Muscle of leg (tissue), 16 donors: ENCODE measurements around the gene OR4M1. TPM values are rescaled to one million over a fixed set of nuclear protein-coding genes. Genes with fewer than 3 reads are reported as not detected.
"Not testable (repeated sequence)": the region's sequence is repeated elsewhere in the genome, so short reads cannot be mapped to it uniquely, and the experiment has no call there.

Source experiments
- DNase-seq: peaks from one replicate; pipeline ENCODE4 v3.0.0; 2013
- H3K27ac ChIP-seq: one replicate; pipeline ENCODE4 v1.5.1; 2013; ENCODE audit warnings: mild to moderate bottlenecking, low read length, control low read depth
- H3K27me3 ChIP-seq: one replicate; pipeline ENCODE4 v1.6.1; 2013; ENCODE audit warnings: low read length; ENCODE audit not compliant: control insufficient read depth, insufficient read depth
- H3K36me3 ChIP-seq: one replicate; pipeline ENCODE4 v1.6.1; 2013; ENCODE audit warnings: low read length; ENCODE audit not compliant: control insufficient read depth, insufficient read depth
- H3K4me1 ChIP-seq: one replicate; pipeline ENCODE4 v1.6.1; 2013; ENCODE audit warnings: low read length; ENCODE audit not compliant: control insufficient read depth, insufficient read depth
- H3K4me3 ChIP-seq: one replicate; pipeline ENCODE4 v1.5.1; 2013; ENCODE audit warnings: low read length, control low read depth
- H3K9me3 ChIP-seq: replicated peaks from 2 replicates; pipeline ENCODE4 v1.6.1; 2013; ENCODE audit warnings: low read depth, low read length; ENCODE audit not compliant: control insufficient read depth
- WGBS: methylation state at CpG from one replicate; pipeline ENCODE4 v1.1.5; 2013; ENCODE audit warnings: missing lambda C conversion rate; ENCODE audit not compliant: insufficient coverage; 5-methylcytosine and 5-hydroxymethylcytosine counted together
- long read RNA-seq, 11 donors: transcript quantifications; one replicate each; lab custom pipeline, GENCODE V29; 2026
- polyA plus RNA-seq, 8 donors: library from polyadenylated mRNA; unstranded; fragments of 120-200 nt; gene quantifications; one replicate each; pipeline versions ENCODE4 v1.2.1 to v1.2.3, GENCODE V29; 2013; ENCODE audit warnings: inconsistent platforms in 1 of 8, low replicate concordance in 1 of 8; ENCODE audit not compliant: insufficient read length in 8 of 8, insufficient read depth in 1 of 8
- total RNA-seq: library from RNA; stranded (reverse); fragments of 120-200 nt; gene quantifications from one replicate; pipeline ENCODE4 v1.2.4, GENCODE V29; 2013

The OR4M1 gene, protein sequence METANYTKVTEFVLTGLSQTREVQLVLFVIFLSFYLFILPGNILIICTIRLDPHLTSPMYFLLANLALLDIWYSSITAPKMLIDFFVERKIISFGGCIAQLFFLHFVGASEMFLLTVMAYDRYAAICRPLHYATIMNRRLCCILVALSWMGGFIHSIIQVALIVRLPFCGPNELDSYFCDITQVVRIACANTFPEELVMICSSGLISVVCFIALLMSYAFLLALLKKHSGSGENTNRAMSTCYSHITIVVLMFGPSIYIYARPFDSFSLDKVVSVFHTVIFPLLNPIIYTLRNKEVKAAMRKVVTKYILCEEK
- total RNA-seq (not detected), polyA plus RNA-seq (under 1 TPM in 1 of 8 donors, not detected in 7; 0.08 TPM)
- long read RNA-seq, donor 1, result 0 reads
- long read RNA-seq, donor 2, result 0 reads
- long read RNA-seq, donor 3, result 0 reads
- long read RNA-seq, donor 4, result 0 reads
- long read RNA-seq, donor 5, result 0 reads
- long read RNA-seq, donor 6, result 0 reads
- long read RNA-seq, donor 7, result 0 reads
- long read RNA-seq, donor 8, result 0 reads
- long read RNA-seq, donor 9, result 0 reads
- long read RNA-seq, donor 10, result 0 reads
- long read RNA-seq, donor 11, result 0 reads

DNA sequence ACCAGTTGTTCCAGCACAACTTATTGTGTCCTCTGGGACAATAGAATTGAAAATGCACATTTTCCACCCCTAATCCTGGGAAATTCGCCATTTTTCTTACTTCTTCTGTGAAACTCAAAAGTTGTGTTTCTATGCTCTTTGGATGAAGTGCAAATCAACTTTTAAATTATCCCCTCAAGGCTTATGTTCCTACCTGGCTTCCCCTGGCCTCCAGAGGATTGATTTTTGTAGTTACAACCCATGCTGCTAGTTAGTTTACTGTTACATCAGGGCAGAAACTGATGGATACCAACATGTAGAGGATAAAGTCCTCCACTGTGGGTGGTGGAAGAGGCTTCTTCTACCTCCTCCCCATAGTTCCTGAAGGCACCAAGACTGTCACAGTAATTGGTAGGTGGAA is at the start of gene OR4M1:
TSS of gene OR4M1 (plus strand) at position 301 of the 400 bp plus-strand sequence. CDS start 6,819 bp downstream, outside the sequence.
- DNase-seq, H3K27me3 ChIP-seq, H3K27ac ChIP-seq, H3K36me3 ChIP-seq, H3K4me3 ChIP-seq, H3K4me1 ChIP-seq: not testable (repeated sequence)
- H3K9me3 ChIP-seq, result peaks cover 14% of the 10 kb centered on the region
- WGBS, result no CpG with 5 or more reads among the region's 1 CpG

DNA sequence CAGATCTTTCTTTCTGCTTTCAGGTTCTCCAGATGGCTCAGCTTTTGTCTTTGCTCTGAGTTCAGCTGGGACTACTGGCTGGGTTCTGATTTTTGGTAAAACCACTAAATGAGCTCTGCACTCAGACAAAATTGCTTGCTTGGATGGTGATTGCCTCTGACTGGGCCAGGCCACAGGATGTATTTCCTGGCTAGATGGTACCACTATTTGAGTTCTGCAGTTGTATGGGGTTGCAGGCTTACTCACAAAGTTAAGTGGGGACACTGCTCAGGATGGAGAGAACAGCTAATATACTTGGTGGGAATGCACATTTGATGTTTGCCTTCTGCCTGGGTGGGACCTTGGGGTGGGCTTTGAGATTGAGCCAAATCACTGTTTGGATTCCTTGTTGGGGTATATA is 43.9 kb upstream of the OR4M1 start:
- Histone ChIP-seq H3K4me3 (no peak overlapping the region), H3K9me3 (peaks cover 13% of the 10 kb centered on the region), H3K36me3 (no peaks in the 10 kb centered on the region), H3K4me1 (no peaks in the 10 kb centered on the region), H3K27ac (no peak overlapping the region), H3K27me3 (no peaks in the 10 kb centered on the region)
- DNase-seq, result no peak

DNA sequence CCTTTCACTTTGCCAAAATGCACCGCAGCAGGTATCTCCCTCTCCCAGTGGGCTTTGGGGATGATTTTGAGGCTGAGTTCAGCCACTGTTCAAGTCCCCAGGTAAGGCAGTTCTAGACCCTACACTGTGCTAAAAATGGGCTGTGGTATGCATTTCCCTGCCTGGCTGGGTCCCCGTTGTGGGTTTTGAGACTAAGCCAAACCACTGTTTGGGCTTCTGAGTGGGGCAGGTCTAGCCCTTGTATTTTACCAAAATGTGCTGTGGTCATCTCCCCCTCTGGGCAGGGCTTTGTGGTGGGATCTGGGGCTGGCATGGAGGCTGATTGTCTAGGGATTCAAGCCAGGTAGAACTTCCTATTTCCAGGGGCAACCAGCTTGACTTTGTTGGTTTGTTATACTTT is 43.5 kb upstream of the OR4M1 start:
- 60% methylated on average over 1 of the region's 2 CpGs for WGBS
- no peak overlapping the region for H3K27ac ChIP-seq
- H3K36me3 ChIP-seq, result no peaks in the 10 kb centered on the region
- no peak for DNase-seq
- peaks cover 13% of the 10 kb centered on the region for H3K9me3 ChIP-seq
- no peaks in the 10 kb centered on the region for H3K4me1 ChIP-seq
- no peak overlapping the region for H3K4me3 ChIP-seq
- no peaks in the 10 kb centered on the region for H3K27me3 ChIP-seq

DNA sequence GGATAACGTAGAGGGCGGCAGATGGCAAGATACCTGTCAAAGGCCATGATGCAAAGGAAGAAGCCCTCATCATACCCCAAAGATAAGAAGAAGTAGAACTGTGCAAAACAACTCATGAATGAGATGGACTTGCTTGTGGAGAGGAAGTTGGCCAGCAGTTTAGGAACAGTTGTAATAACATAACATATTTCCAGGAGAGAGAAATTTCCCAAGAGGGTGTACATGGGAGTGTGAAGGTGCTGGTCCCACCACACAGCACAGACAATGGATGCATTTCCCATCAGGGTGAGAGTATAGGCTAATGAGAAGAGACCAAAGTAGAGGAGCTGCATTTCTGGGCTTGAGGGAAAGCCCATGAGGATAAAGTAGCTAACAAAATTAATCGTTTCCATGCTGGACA is 39.4 kb upstream of the OR4M1 start:
- H3K4me1 ChIP-seq, H3K4me3 ChIP-seq, H3K36me3 ChIP-seq, H3K27ac ChIP-seq, H3K27me3 ChIP-seq, DNase-seq: not testable (repeated sequence)
- H3K9me3 ChIP-seq, result peaks cover 13% of the 10 kb centered on the region
- no CpG with 5 or more reads among the region's 3 CpGs for WGBS

DNA sequence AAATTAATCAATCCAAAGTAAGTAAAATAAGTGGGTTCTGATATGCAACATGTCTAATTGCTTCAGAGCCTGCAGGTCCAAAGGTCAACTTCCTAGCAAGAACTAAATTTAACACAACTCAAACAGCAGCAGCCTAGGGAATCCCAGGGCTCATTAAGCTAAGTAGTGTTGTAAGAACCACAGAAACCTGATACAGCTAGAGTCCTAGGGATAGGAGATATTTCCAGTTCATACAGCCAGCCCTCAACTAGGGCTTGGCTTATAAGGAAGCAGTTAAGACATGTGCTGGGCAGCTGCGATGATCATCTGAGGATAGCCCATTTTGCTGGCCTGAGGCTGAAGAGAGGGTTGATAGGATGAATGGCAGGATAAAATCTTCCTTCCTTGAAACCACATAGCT is 30.0 kb upstream of the OR4M1 start, which contains the start of gene OR4Q3:
TSS of gene OR4Q3 (plus strand) at position 316 of the 400 bp plus-strand sequence.
- H3K4me3 ChIP-seq, result no peak within 1 kb of the TSS
- H3K9me3 ChIP-seq, result peaks cover 7% of the 10 kb centered on the region
- H3K27ac ChIP-seq, result no peak within 1 kb of the TSS
- H3K27me3 ChIP-seq, result no peaks in the 10 kb centered on the region
- H3K36me3 ChIP-seq, result no peaks in the 10 kb centered on the region
- no peak for DNase-seq
- WGBS, result no CpG with 5 or more reads among the region's 1 CpG
- no peaks in the 10 kb centered on the region for H3K4me1 ChIP-seq

DNA sequence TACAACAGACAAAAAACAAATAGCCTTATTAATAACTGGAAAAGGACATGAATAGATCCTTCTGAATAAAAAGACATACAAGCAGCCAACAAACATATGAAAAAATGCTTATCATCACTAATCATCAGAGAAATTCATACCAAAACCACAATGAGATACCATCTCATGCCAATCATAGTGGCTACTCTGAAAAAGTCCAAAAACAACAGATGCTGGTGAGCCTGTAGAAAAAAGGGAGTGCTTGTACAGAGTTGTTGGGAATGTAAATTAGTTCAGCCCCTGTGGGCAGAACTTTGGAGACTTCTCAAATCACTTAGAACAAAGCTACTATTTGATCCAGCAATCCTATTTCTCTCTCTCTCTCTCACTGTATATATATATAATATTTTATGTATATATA is 21.0 kb upstream of the OR4M1 start:
- not testable (repeated sequence) for DNase-seq, H3K27me3 ChIP-seq, H3K4me3 ChIP-seq, H3K27ac ChIP-seq, H3K4me1 ChIP-seq, H3K36me3 ChIP-seq
- peaks cover 17% of the 10 kb centered on the region for H3K9me3 ChIP-seq

DNA sequence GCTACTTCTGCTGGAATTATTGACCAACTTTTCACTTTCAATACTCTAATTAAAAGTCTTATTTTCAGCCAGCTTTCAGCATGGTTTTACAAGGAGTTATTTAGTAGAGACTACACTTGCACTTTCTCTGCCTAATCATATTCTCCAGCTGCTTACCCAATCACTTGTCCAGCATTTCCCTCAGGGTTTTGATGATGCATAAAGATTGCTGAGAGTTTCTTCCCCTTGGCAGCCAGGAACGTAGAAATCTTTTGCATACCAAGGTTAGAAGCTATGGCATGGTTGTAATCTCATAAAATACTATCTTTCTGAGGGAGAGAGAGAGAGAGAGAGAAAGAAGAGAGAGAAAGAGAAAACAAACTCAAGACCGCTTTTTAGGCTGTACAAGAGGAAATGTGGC is 19.1 kb upstream of the OR4M1 start:
- Histone ChIP-seq H3K36me3 (no peaks in the 10 kb centered on the region), H3K4me3 (no peak overlapping the region), H3K27me3 (no peaks in the 10 kb centered on the region), H3K4me1 (no peaks in the 10 kb centered on the region), H3K9me3 (peaks cover 7% of the 10 kb centered on the region), H3K27ac (no peak overlapping the region)
- WGBS, result no CpG with 5 or more reads among the region's 2 CpGs
- DNase-seq, result no peak

DNA sequence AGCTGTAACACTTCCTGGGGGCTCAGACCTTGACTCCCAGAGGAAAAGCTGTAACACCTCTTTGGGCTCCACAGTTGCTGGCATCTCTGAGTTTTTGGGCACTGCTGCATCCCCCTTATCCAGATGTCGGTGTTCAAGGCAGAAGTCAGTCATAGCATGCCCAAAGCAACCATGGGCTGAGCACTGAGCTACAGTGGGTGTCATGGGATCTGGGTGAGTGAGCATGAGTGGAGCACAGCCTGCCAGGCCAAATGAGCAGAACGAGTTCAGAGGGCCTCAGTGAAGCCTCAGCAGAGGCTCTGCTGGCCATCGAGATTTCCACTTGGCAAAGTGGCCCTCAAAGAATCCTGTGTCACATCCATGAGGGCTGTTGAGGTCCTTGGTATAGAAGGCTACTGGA is 1.8 kb upstream of the OR4M1 start:
- not testable (repeated sequence) for H3K27ac ChIP-seq, H3K4me1 ChIP-seq, DNase-seq, H3K27me3 ChIP-seq, H3K36me3 ChIP-seq, H3K4me3 ChIP-seq
- peaks cover 14% of the 10 kb centered on the region for H3K9me3 ChIP-seq
- 100% methylated on average over 1 of the region's 3 CpGs for WGBS

DNA sequence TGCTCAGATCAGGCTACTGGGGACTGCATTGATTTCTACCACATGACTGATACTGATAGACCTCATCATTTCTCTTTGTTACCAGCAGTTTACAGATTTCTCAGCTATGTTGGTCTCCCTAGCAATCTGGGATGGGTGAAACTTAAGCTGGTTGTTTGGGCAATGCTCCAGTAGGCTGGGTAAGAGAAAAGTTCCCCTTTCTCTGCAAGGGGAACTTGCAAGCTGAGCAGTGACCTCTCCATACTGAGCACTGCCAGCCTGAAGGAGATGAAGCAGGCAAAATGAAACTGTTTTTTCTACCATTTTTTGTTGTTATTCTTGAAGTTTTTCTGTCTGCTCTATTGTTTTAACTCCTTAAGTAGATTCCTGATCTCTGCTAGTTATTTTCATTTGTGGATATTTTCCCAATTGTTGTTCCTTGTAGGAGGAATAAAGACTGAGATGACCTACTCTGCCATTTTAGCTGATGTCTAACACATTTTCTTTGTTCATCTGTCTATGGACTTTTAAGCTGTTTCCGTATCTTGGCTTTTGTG is 1.3 kb upstream of the OR4M1 start:
- Histone ChIP-seq H3K27me3 (no peaks in the 10 kb centered on the region), H3K4me3 (no peak overlapping the region), H3K27ac (no peak overlapping the region), H3K9me3 (peaks cover 14% of the 10 kb centered on the region), H3K4me1 (no peaks in the 10 kb centered on the region), H3K36me3 (no peaks in the 10 kb centered on the region)
- no peak for DNase-seq
- no CpG with 5 or more reads among the region's 1 CpG for WGBS

DNA sequence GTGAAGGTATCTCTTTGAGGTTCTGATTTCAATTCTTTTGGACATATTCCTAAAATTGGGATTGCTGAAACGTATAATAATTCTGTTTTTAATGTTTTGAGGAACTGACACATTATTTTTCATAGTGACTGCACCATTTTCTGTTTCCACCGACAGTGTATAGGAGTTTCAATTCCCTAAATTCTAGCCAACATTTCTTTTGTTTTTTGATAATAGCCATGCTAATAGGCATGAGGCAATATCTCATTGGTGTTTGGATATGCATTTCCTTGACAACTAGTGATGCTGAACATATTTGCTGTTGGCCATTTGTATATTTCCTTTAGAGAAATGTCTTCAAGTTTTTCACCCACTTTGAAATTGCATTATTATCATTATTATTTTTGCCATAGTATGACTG is 850 bp upstream of the OR4M1 start:
- no CpG with 5 or more reads among the region's 2 CpGs for WGBS
- not testable (repeated sequence) for H3K36me3 ChIP-seq, H3K4me3 ChIP-seq

More for the DNA sequence above, 850 bp upstream of the OR4M1 start:
- H3K4me1 ChIP-seq, H3K27ac ChIP-seq, H3K27me3 ChIP-seq, DNase-seq: not testable (repeated sequence)
- H3K9me3 ChIP-seq, result peaks cover 14% of the 10 kb centered on the region
